Coronary artery (tissue), 2 donors: ENCODE data around the gene CEMIP.

ENCODE experiments used
- DNase-seq: peaks from one replicate; pipeline ENCODE4 v3.0.0-alpha.2; 2017; ENCODE audit warnings: low spot score
- H3K27ac ChIP-seq, 2 donors: fragments of 200-600 bp; sonication (generic); one replicate each; pipeline ENCODE4 v1.5.1; 2016 to 2019
- H3K4me3 ChIP-seq: fragments of 200-600 bp; sonication (generic); 2 replicates; pipeline ENCODE4 v1.5.1; 2016; ENCODE audit warnings: mild to moderate bottlenecking, moderate library complexity
- CTCF ChIP-seq: fragments of 200-600 bp; sonication (generic); IDR thresholded peaks from one replicate; pipeline ENCODE4 v1.5.1; 2019; ENCODE audit warnings: antibody characterized with exemption

CEMIP gene

GRCh38 chr15:80790236-80790635 is 11.1 kb downstream of the CEMIP start:
- H3K27ac ChIP-seq: no peak overlapping the region
- DNase-seq: no peak
- no peak for TF ChIP-seq CTCF
- H3K4me3 ChIP-seq: no peak overlapping the region

GRCh38 chr15:80791004-80791403 is 11.8 kb downstream of the CEMIP start:
- Histone ChIP-seq H3K27ac (no peak overlapping the region), H3K4me3 (no peak overlapping the region)
- no peak for TF ChIP-seq CTCF
- no peak for DNase-seq

GRCh38 chr15:80796407-80796806 is 17.2 kb downstream of the CEMIP start:
- Histone ChIP-seq H3K4me3 (no peak overlapping the region), H3K27ac (no peak overlapping the region)
- no peak for TF ChIP-seq CTCF
- no peak for DNase-seq

GRCh38 chr15:80798911-80799310 is 19.7 kb downstream of the CEMIP start:
- TF ChIP-seq CTCF: no peak
- Histone ChIP-seq H3K27ac (no peak overlapping the region), H3K4me3 (no peak overlapping the region)
- no peak for DNase-seq

GRCh38 chr15:80800067-80800466 is 20.9 kb downstream of the CEMIP start:
- no peak for DNase-seq
- Histone ChIP-seq H3K27ac (no peak overlapping the region), H3K4me3 (no peak overlapping the region)
- TF ChIP-seq CTCF: no peak

- H3K27ac ChIP-seq: no peak overlapping the region
- DNase-seq: no peak
- H3K4me3 ChIP-seq: no peak overlapping the region
- no peak for TF ChIP-seq CTCF
These were observed 22.9 kb downstream of the CEMIP start for GRCh38 chr15:80801891-80802680.
